GM12878 (cell line): ENCODE measurements around the gene SLC50A1. TPM values are rescaled to one million over a fixed set of nuclear protein-coding genes. Genes with fewer than 3 reads are reported as not detected.
A peak's percentile ranks its signal among the peaks of the same experiment; 100 is the strongest.

Experiments used
- CBX3 ChIP-seq: fragments of 200-600 bp; sonication (generic); IDR thresholded peaks from 2 replicates; pipeline ENCODE4 v1.6.1; 2016; ENCODE audit warnings: low read depth, borderline replicate concordance
- CHD2 ChIP-seq: IDR thresholded peaks from 2 replicates; pipeline ENCODE4 v1.6.1; 2011; ENCODE audit warnings: low read depth, low read length, improper control_type of control experiment, borderline replicate concordance
- DPF2 ChIP-seq: fragments of 450-650 bp; IDR thresholded peaks from 2 replicates; pipeline ENCODE4 v1.6.1; 2017; ENCODE audit warnings: mild to moderate bottlenecking
- FOXK2 ChIP-seq: fragments of 450-650 bp; IDR thresholded peaks from 2 replicates; pipeline ENCODE4 v1.6.1; 2017; ENCODE audit warnings: mild to moderate bottlenecking, moderate library complexity
- GABPA ChIP-seq: IDR thresholded peaks from 2 replicates; pipeline ENCODE4 v1.6.1; 2014; ENCODE audit warnings: antibody characterized with exemption, low read depth, mild to moderate bottlenecking, inconsistent platforms
- HDGF ChIP-seq: fragments of 450-650 bp; IDR thresholded peaks from 2 replicates; pipeline ENCODE4 v1.6.1; 2016; ENCODE audit warnings: antibody characterized with exemption
- IKZF2 ChIP-seq, 2 experiments: fragments of 450-650 bp; IDR thresholded peaks; 2 replicates each; pipeline ENCODE4 v1.6.1; 2017; ENCODE audit warnings: mild to moderate bottlenecking in 2 of 2, moderate library complexity in 2 of 2
- MXI1 ChIP-seq: fragments of 150-350 bp; IDR thresholded peaks from 2 replicates; pipeline ENCODE4 v1.6.1; 2011; ENCODE audit warnings: low read depth, mild to moderate bottlenecking, inconsistent platforms, low read length, improper control_type of control experiment
- MYC ChIP-seq: IDR thresholded peaks from 2 replicates; pipeline ENCODE4 v1.6.1; 2011; ENCODE audit warnings: mild to moderate bottlenecking, low read length, moderate library complexity, inconsistent platforms; ENCODE audit not compliant: insufficient read depth, insufficient replicate concordance, insufficient read length, severe bottlenecking
- NBN ChIP-seq: fragments of 450-650 bp; IDR thresholded peaks from 2 replicates; pipeline ENCODE4 v1.6.1; 2016
- NR2C1 ChIP-seq: fragments of 450-650 bp; IDR thresholded peaks from 2 replicates; pipeline ENCODE4 v1.6.1; 2017; ENCODE audit warnings: antibody characterized with exemption, mild to moderate bottlenecking, moderate library complexity
- PAX5 ChIP-seq: IDR thresholded peaks from 2 replicates; pipeline ENCODE4 v1.6.1; 2011; ENCODE audit warnings: low read depth, low read length, borderline replicate concordance
- SPI1 ChIP-seq: IDR thresholded peaks from 2 replicates; pipeline ENCODE4 v1.6.1; 2011; ENCODE audit warnings: low read depth, mild to moderate bottlenecking, low read length, moderate library complexity, borderline replicate concordance; ENCODE audit not compliant: insufficient read depth
- SREBF1 ChIP-seq: IDR thresholded peaks from 2 replicates; pipeline ENCODE4 v1.6.1; 2012; ENCODE audit warnings: mild to moderate bottlenecking, low read length
- SREBF2 ChIP-seq: IDR thresholded peaks from 2 replicates; pipeline ENCODE4 v1.6.1; 2012; ENCODE audit warnings: mild to moderate bottlenecking, low read length
- TAF1 ChIP-seq: IDR thresholded peaks from 2 replicates; pipeline ENCODE4 v1.6.1; 2011; ENCODE audit warnings: mild to moderate bottlenecking, low read depth, low read length, borderline replicate concordance
- ZNF217 ChIP-seq: fragments of 450-650 bp; IDR thresholded peaks from 2 replicates; pipeline ENCODE4 v1.6.1; 2017; ENCODE audit warnings: antibody characterized with exemption, mild to moderate bottlenecking
- ZNF24 ChIP-seq: fragments of 450-650 bp; IDR thresholded peaks from 2 replicates; pipeline ENCODE4 v1.6.1; 2017; ENCODE audit warnings: antibody characterized with exemption, mild to moderate bottlenecking
- polyA plus RNA-seq, 11 experiments: library from polyadenylated mRNA; depleted of rRNA in 4 of 11; unstranded in 6 of 11; stranded (reverse) in 5 of 11; fragments of >200 nt; fragmentation: Nextera tagmentation in 4 of 11; fragmentation: Illumina TruSeq in 1 of 11; extraction: Ambion mirVana in 4 of 11; extraction: Trizol in 1 of 11; gene quantifications; 1 replicate in 1 of 11; 2 replicates in 10 of 11; pipeline versions ENCODE4 v1.2.1 to v1.2.3, GENCODE V29; 2011 to 2016; ENCODE audit warnings: inconsistent platforms in 2 of 11, missing spikeins in 2 of 11, low read depth in 1 of 11
- total RNA-seq, 4 experiments: library from RNA; depleted of rRNA in 3 of 4; stranded (reverse); fragments of >200 nt in 3 of 4; fragmentation: Illumina TruSeq in 1 of 4; extraction: Trizol in 1 of 4; gene quantifications; 2 replicates each; pipeline versions ENCODE4 v1.2.1 to v1.2.3, GENCODE V29; 2013 to 2021
- TF ChIP-seq, protein P1 (sequence below): fragments of 450-650 bp; formaldehyde crosslinking; IDR thresholded peaks from 2 replicates; pipeline ENCODE4 v1.4.0; 2022; ENCODE audit warnings: mild to moderate bottlenecking, moderate library complexity
- TF ChIP-seq, protein P2 (sequence below): IDR thresholded peaks from 2 replicates; pipeline ENCODE4 v1.6.1; 2012; ENCODE audit warnings: low read depth, low read length, improper control_type of control experiment
- TF ChIP-seq, protein P3 (sequence below): fragments of 450-650 bp; IDR thresholded peaks from 2 replicates; pipeline ENCODE4 v1.6.1; 2017; ENCODE audit warnings: antibody characterized with exemption, mild to moderate bottlenecking, moderate library complexity

SLC50A1 gene
- total and polyA plus RNA-seq, 10 of the 15 experiments (the other 5 are each of a cell fraction or from before 2014, with no cell fraction given), result 32.5 to 85.6 (median 54.0) TPM

DNA sequence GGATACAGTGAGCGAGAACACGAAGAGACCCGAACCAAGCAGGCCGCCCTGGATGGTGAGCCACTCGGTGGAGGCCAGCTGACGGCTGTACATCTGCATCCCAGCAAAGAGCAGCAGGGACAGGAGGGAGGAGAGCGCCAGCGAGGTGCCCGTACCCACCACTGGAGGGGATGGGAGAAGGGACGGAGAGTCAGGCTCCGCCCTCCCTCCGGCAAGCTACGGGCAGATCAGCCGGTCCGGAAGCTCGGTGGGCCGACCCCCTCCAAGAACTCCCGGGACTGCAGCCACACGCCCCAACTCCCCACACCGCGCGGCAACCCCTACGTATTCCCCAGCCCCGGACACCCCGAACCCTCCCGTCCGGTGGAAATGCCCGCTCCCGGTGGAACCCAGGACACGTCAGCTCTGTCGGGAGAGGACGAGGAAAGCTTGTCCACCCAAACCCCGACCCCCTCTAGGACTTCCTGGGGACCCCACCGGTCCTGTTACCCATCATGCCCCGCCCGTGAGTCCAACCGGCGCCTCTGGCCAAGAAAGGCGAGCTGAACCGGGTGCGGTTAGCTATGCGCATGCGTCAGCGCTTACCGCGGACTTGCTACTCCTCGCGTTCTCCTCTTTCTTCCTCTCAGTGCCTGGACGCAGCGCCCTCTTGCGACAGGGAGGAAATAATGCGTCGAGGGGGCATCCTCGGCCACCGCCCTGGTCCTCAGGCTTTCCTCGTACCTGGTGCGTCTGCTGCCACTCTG is 37.3 kb downstream of the SLC50A1 start, which contains the start of gene KRTCAP2 (continued):
- TF ChIP-seq, protein P1, sequence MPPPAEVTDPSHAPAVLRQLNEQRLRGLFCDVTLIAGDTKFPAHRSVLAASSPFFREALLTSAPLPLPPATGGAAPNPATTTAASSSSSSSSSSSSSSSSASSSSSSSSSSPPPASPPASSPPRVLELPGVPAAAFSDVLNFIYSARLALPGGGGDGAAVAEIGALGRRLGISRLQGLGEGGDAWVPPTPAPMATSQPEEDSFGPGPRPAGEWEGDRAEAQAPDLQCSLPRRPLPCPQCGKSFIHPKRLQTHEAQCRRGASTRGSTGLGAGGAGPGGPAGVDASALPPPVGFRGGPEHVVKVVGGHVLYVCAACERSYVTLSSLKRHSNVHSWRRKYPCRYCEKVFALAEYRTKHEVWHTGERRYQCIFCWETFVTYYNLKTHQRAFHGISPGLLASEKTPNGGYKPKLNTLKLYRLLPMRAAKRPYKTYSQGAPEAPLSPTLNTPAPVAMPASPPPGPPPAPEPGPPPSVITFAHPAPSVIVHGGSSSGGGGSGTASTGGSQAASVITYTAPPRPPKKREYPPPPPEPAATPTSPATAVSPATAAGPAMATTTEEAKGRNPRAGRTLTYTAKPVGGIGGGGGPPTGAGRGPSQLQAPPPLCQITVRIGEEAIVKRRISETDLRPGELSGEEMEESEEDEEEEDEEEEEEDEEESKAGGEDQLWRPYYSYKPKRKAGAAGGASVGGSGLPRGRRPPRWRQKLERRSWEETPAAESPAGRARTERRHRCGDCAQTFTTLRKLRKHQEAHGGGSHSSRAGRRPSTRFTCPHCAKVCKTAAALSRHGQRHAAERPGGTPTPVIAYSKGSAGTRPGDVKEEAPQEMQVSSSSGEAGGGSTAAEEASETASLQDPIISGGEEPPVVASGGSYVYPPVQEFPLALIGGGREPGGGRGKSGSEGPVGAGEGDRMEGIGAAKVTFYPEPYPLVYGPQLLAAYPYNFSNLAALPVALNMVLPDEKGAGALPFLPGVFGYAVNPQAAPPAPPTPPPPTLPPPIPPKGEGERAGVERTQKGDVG (CRISPR knock-in tag), result no peak
- TF ChIP-seq ZNF217 (no peak), IKZF2 (IDR thresholded peaks at IDR 0.05) (peak; percentile 14 to 19; a peak in 1 of 4 replicates), PAX5 (no peak), HDGF (no peak; the same call in 1 of the 2 replicates), SPI1 (peak; percentile 28; the same call in 1 of the 2 replicates), FOXK2 (no peak), NR2C1 (peak; percentile 15; the same call in 1 of the 2 replicates), NBN (peak; percentile 76), MXI1 (no peak; the same call in 1 of the 2 replicates), CHD2 (0 out of 2 replicates have a peak, but pooled peaks have one; percentile 63), SREBF2 (no peak), ZNF24 (no peak), GABPA (no peak; the same call in 1 of the 2 replicates), DPF2 (peak; percentile 67; the same call in 1 of the 2 replicates), SREBF1 (0 out of 2 replicates have a peak, but pooled peaks have one; percentile 15), CBX3 (no peak), MYC (no peak), TAF1 (peak; percentile 81; the same call in 1 of the 2 replicates)
- TF ChIP-seq, protein P2, sequence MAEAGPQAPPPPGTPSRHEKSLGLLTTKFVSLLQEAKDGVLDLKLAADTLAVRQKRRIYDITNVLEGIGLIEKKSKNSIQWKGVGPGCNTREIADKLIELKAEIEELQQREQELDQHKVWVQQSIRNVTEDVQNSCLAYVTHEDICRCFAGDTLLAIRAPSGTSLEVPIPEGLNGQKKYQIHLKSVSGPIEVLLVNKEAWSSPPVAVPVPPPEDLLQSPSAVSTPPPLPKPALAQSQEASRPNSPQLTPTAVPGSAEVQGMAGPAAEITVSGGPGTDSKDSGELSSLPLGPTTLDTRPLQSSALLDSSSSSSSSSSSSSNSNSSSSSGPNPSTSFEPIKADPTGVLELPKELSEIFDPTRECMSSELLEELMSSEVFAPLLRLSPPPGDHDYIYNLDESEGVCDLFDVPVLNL, result no peak
- TF ChIP-seq, protein P3, sequence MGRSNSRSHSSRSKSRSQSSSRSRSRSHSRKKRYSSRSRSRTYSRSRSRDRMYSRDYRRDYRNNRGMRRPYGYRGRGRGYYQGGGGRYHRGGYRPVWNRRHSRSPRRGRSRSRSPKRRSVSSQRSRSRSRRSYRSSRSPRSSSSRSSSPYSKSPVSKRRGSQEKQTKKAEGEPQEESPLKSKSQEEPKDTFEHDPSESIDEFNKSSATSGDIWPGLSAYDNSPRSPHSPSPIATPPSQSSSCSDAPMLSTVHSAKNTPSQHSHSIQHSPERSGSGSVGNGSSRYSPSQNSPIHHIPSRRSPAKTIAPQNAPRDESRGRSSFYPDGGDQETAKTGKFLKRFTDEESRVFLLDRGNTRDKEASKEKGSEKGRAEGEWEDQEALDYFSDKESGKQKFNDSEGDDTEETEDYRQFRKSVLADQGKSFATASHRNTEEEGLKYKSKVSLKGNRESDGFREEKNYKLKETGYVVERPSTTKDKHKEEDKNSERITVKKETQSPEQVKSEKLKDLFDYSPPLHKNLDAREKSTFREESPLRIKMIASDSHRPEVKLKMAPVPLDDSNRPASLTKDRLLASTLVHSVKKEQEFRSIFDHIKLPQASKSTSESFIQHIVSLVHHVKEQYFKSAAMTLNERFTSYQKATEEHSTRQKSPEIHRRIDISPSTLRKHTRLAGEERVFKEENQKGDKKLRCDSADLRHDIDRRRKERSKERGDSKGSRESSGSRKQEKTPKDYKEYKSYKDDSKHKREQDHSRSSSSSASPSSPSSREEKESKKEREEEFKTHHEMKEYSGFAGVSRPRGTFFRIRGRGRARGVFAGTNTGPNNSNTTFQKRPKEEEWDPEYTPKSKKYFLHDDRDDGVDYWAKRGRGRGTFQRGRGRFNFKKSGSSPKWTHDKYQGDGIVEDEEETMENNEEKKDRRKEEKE, result no peak
